Heart left ventricle (tissue), 16 donors: ENCODE data around the gene LCA5L. TPM values are rescaled to one million over a fixed set of nuclear protein-coding genes. Genes with fewer than 3 reads are reported as not detected.

Experiments
- ATAC-seq, 4 donors: fragments of 200-7000 bp; cut with Tn5 transposase; one replicate each; pipeline ENCODE4 v1.9.1; 2020 to 2022; ENCODE audit warnings: moderate library complexity in 4 of 4, mild to moderate bottlenecking in 3 of 4, moderate number of reproducible peaks in 1 of 4
- DNase-seq, 5 donors: peaks; one replicate each; pipeline ENCODE4 v3.0.0-alpha.2; 2020
- H3K27ac ChIP-seq, 12 donors: fragments of 200-600 bp; sonication (generic) in 4 of 12; one replicate each; pipeline versions ENCODE4 v1.5.0 to v1.8.0; 2016 to 2022; ENCODE audit warnings: mild to moderate bottlenecking in 2 of 12
- H3K27me3 ChIP-seq, 9 donors: fragments of 200-600 bp; sonication (generic) in 2 of 9; one replicate each; pipeline versions ENCODE4 v1.5.1 to v1.8.0; 2016 to 2022; ENCODE audit warnings: mild to moderate bottlenecking in 3 of 9
- H3K36me3 ChIP-seq, 9 donors: fragments of 200-600 bp; sonication (generic) in 2 of 9; one replicate each; pipeline versions ENCODE4 v1.5.0 to v1.8.0; 2018 to 2022; ENCODE audit warnings: mild to moderate bottlenecking in 2 of 9
- H3K4me1 ChIP-seq, 12 donors: fragments of 200-600 bp; sonication (generic) in 4 of 12; one replicate each; pipeline versions ENCODE4 v1.5.0 to v1.8.0; 2016 to 2022; ENCODE audit warnings: mild to moderate bottlenecking in 3 of 12
- H3K4me3 ChIP-seq, 12 donors: fragments of 200-600 bp; sonication (generic) in 4 of 12; one replicate each; pipeline versions ENCODE4 v1.5.0 to v1.8.0; 2017 to 2022; ENCODE audit warnings: mild to moderate bottlenecking in 9 of 12, moderate library complexity in 4 of 12
- H3K9me3 ChIP-seq, 12 donors: fragments of 200-600 bp; sonication (generic) in 4 of 12; one replicate each; pipeline versions ENCODE4 v1.5.0 to v1.8.0; 2016 to 2022; ENCODE audit warnings: mild to moderate bottlenecking in 1 of 12
- CTCF ChIP-seq, 12 donors: fragments of 200-600 bp; sonication (generic) in 4 of 12; IDR thresholded peaks; one replicate each; pipeline versions ENCODE4 v1.5.0 to v1.8.0; 2018 to 2022; ENCODE audit warnings: antibody characterized with exemption in 12 of 12, mild to moderate bottlenecking in 5 of 12
- POLR2A ChIP-seq, 2 donors: fragments of 450-650 bp; IDR thresholded peaks; one replicate each; pipeline ENCODE4 v1.6.1; 2017; ENCODE audit warnings: antibody characterized with exemption in 2 of 2, mild to moderate bottlenecking in 2 of 2, moderate library complexity in 2 of 2
- WGBS, 4 donors: extraction: QIAGEN DNeasy Blood & Tissue Kit in 2 of 4; methylation state at CpG; one replicate each; pipeline versions ENCODE4 v1.1.5 to v1.1.7; 2013 to 2018; 5-methylcytosine and 5-hydroxymethylcytosine counted together
- intact Hi-C, 10 donors: fragments of 100-400 bp; cut with DNase I; formaldehyde crosslinking; loops; one replicate each; pipeline versions ENCODE4 v1.11.1 to v1.14.2; 2022
- polyA plus RNA-seq, 2 donors: library from polyadenylated mRNA; stranded (reverse); fragments of 200-250 nt; gene quantifications; one replicate each; pipeline ENCODE4 v1.2.3, GENCODE V29; 2013
- total RNA-seq, 9 donors: library from RNA; depleted of rRNA in 2 of 9; stranded (reverse); fragments of >200 nt in 2 of 9; fragmentation: NEBNext Ultra II Directional in 3 of 9; extraction: Animal tissue kit (Norgen Biotek cat#: 25700) in 3 of 9; gene quantifications; one replicate each; pipeline versions ENCODE4 v1.1.0 to v1.2.4, GENCODE V29; 2016 to 2023
- donor health status: ischemic (EF 13 %, LVEDD 7.1; RV severe dilation, severe dysfunction).
- donor health status: healthy with polysubstance abuse.
- donor health status: DM: no; HTN: yes; CAD: no.
- donor health status: DM: no; HTN: no; CAD: no.
- donor health status: ischemic (EF 25% LVEDD 6.9; RV normal size, moderate dysfunction).
- donor health status: ischemic (EF 25% LVEDD 5.7; RV mildly dilated, moderate dysfunction).
- donor health status: healthy.
- donor health status: DM: yes; HTN: yes; CAD: no.
- donor health status: ischemic (EF 35%, LVEDD 5.7; RV mildly dilated, moderate dysfunction).
- donor health status: nonischemic (EF 11% LVEDD 7.7; RV severe dilation, severe dysfunction).
- donor health status: DM: yes; HTN: yes; CAD: no.
- donor health status: PGD.
- donor health status: ischemic (EF 29% LVEDD 5.4; RV normal size, mild dysfunction).
- donor health status: nonischemic (EF 23%, LVEDD 6.1; RV moderate dilation, normal function).

Gene LCA5L
- total and polyA plus RNA-seq, 11 donors: 0.65 to 1.5 (median 1.0) TPM; not detected in 2

- intact Hi-C loops: no loop called here
- no peak for ATAC-seq
- 80 to 89% (median 81%) methylated on average over 8 of the region's 8 CpGs for WGBS, 4 donors
Observed at GRCh38 chr21:39400173-39400572, 45.4 kb downstream of the LCA5L start.

GRCh38 chr21:39397646-39398385 is 47.8 kb downstream of the LCA5L start:
- Histone ChIP-seq H3K27ac (no peak overlapping the region), H3K4me3 (no peak overlapping the region), H3K9me3 (no peaks in the 10 kb centered on the region), H3K4me1 (peaks cover 0 to 4% (median 0%) of the 10 kb centered on the region in 12 donors), H3K36me3 (peaks cover 0 to 75% (median 50%) of the 10 kb centered on the region in 9 donors), H3K27me3 (no peaks in the 10 kb centered on the region)
- intact Hi-C loops: no loop called here
- ATAC-seq (no peak), DNase-seq (no peak)
- TF ChIP-seq CTCF (IDR thresholded peaks at IDR 0.05) (no peak), POLR2A (IDR thresholded peaks at IDR 0.05) (no peak)
- 91 to 96% (median 92%) methylated on average over 11 of the region's 11 CpGs for WGBS, 4 donors

More at GRCh38 chr21:39400173-39400572, 45.4 kb downstream of the LCA5L start:
- no peaks in the 10 kb centered on the region for H3K27me3 ChIP-seq
- H3K4me1 ChIP-seq: peaks cover 0 to 4% (median 0%) of the 10 kb centered on the region in 12 donors
- TF ChIP-seq POLR2A (IDR thresholded peaks at IDR 0.05) (no peak), CTCF (IDR thresholded peaks at IDR 0.05) (no peak)
- DNase-seq: no peak
- H3K27ac ChIP-seq: no peak overlapping the region
- peaks cover 0 to 52% (median 26%) of the 10 kb centered on the region in 9 donors for H3K36me3 ChIP-seq
- H3K9me3 ChIP-seq: no peaks in the 10 kb centered on the region
- H3K4me3 ChIP-seq: no peak overlapping the region

GRCh38 chr21:39392981-39393380 is 52.6 kb downstream of the LCA5L start:
- DNase-seq: no peak
- peaks cover 0 to 74% (median 68%) of the 10 kb centered on the region in 9 donors for H3K36me3 ChIP-seq
- no peak overlapping the region for H3K4me3 ChIP-seq
- H3K4me1 ChIP-seq: peaks cover 0 to 25% (median 11%) of the 10 kb centered on the region in 12 donors
- TF ChIP-seq CTCF (IDR thresholded peaks at IDR 0.05): no peak
- no peak for TF ChIP-seq POLR2A (IDR thresholded peaks at IDR 0.05)
- no peak overlapping the region for H3K27ac ChIP-seq
- ATAC-seq: no peak
- H3K27me3 ChIP-seq: no peaks in the 10 kb centered on the region
- WGBS, 4 donors: 84 to 88% (median 87%) methylated on average over 7 of the region's 7 CpGs
- no peaks in the 10 kb centered on the region for H3K9me3 ChIP-seq
- intact Hi-C loops: loop anchor here in 3 of 10 donors (5.0 kb wide), 3 partner anchors 41 to 49 kb away; partner anchors contain the start of gene HMGN1 (in 1 of the 3)

- intact Hi-C loops: loop anchor here in 3 of 10 donors (5.0 kb wide), 3 partner anchors 38 to 52 kb away; partner anchors contain the start of gene HMGN1 (in 1 of the 3)
Observed at GRCh38 chr21:39390212-39390765, 55.3 kb downstream of the LCA5L start.

More at GRCh38 chr21:39390212-39390765, 55.3 kb downstream of the LCA5L start:
- Histone ChIP-seq H3K4me3 (no peak overlapping the region), H3K9me3 (no peaks in the 10 kb centered on the region), H3K4me1 (peaks cover 0 to 39% (median 19%) of the 10 kb centered on the region in 12 donors), H3K27me3 (no peaks in the 10 kb centered on the region), H3K36me3 (peaks cover 0 to 49% (median 41%) of the 10 kb centered on the region in 9 donors), H3K27ac (no peak overlapping the region)
- TF ChIP-seq POLR2A (IDR thresholded peaks at IDR 0.05) (no peak), CTCF (IDR thresholded peaks at IDR 0.05) (peak in 2 of 12 donors; percentile 5 to 11)
- DNase-seq (no peak), ATAC-seq (no peak)
- 52 to 65% (median 55%) methylated on average over 13 to 16 of the region's 16 CpGs for WGBS, 4 donors
